ENCODE results near the gene HES3. TPM values are rescaled to one million over a fixed set of nuclear protein-coding genes. Genes with fewer than 3 reads are reported as not detected.
A peak's percentile ranks its signal among the peaks of the same experiment; 100 is the strongest.

HES3 gene
- not detected in 2 replicates for total RNA-seq
- not detected for polyA plus RNA-seq (2012)

GRCh38 chr1:6243993-6244392, at the start of gene HES3:
Gene HES3, plus strand, starts transcription at chr1:6244179. Its CDS starts 187 bp downstream, at chr1:6244366.
- DNase-seq (ENCODE audit: low read depth), result no peak

GRCh38 chr1:6197746-6198427, 46.1 kb upstream of the HES3 start:
- no peak for DNase-seq (ENCODE audit: low read depth)

GRCh38 chr1:6198646-6199297, 45.2 kb upstream of the HES3 start:
- no peak for DNase-seq (ENCODE audit: low read depth)

GRCh38 chr1:6199298-6200187, 44.4 kb upstream of the HES3 start, which contains the start of gene RPL22:
Gene RPL22, minus strand, starts transcription at chr1:6199595. Its CDS starts 22 bp downstream, at chr1:6199573.
- peak; percentile 100 for DNase-seq (ENCODE audit: low read depth)

- DNase-seq (ENCODE audit: low read depth), result no peak
Observed at GRCh38 chr1:6200188-6200809, 43.7 kb upstream of the HES3 start.

- no peak for DNase-seq (ENCODE audit: low read depth)
Observed at GRCh38 chr1:6202256-6202655, 41.7 kb upstream of the HES3 start.

GRCh38 chr1:6205849-6206519, 38.0 kb upstream of the HES3 start, which contains the start of gene RNF207:
Gene RNF207, plus strand, starts transcription at chr1:6206119. Its CDS starts 417 bp downstream, at chr1:6206536.
- DNase-seq (ENCODE audit: low read depth), result no peak

- DNase-seq (ENCODE audit: low read depth), result no peak
Observed at GRCh38 chr1:6206520-6206855, 37.5 kb upstream of the HES3 start.

GRCh38 chr1:6207075-6207885, 36.7 kb upstream of the HES3 start:
- DNase-seq (ENCODE audit: low read depth), result no peak

GRCh38 chr1:6207921-6208320, 36.1 kb upstream of the HES3 start:
- no peak for DNase-seq (ENCODE audit: low read depth)

GRCh38 chr1:6208723-6209660, 35.0 kb upstream of the HES3 start:
- peak; percentile 43 for DNase-seq (ENCODE audit: low read depth)

GRCh38 chr1:6209661-6210580, 34.1 kb upstream of the HES3 start:
- DNase-seq (ENCODE audit: low read depth), result no peak

- DNase-seq (ENCODE audit: low read depth), result no peak
Observed at GRCh38 chr1:6210591-6211355, 33.2 kb upstream of the HES3 start.

GRCh38 chr1:6211731-6212130, 32.2 kb upstream of the HES3 start:
- DNase-seq (ENCODE audit: low read depth), result no peak

- DNase-seq (ENCODE audit: low read depth), result no peak
Observed at GRCh38 chr1:6212193-6212959, 31.6 kb upstream of the HES3 start.

Measured in myocyte (in vitro differentiated cells).